ENCODE data around the gene DPYD.

DNA sequence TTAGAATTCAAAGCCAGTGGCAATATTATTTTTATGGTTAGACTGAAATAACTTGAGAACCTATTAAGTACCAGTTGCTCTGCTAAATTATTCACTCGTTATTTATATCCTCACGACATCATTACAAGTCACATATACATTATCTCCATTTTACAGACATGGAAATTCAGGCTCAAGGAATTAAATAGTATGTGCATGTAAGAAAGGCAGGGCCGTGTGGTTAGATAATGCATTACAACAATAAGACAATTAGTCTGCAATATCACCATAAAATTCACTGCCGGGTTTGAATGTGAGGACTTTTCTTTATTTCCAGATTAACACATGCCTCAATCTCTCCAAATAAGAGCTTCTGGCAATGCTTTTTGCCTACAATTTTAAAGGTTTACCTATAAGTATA lies 675.8 kb downstream of the DPYD start:
- TF ChIP-seq, protein P1, sequence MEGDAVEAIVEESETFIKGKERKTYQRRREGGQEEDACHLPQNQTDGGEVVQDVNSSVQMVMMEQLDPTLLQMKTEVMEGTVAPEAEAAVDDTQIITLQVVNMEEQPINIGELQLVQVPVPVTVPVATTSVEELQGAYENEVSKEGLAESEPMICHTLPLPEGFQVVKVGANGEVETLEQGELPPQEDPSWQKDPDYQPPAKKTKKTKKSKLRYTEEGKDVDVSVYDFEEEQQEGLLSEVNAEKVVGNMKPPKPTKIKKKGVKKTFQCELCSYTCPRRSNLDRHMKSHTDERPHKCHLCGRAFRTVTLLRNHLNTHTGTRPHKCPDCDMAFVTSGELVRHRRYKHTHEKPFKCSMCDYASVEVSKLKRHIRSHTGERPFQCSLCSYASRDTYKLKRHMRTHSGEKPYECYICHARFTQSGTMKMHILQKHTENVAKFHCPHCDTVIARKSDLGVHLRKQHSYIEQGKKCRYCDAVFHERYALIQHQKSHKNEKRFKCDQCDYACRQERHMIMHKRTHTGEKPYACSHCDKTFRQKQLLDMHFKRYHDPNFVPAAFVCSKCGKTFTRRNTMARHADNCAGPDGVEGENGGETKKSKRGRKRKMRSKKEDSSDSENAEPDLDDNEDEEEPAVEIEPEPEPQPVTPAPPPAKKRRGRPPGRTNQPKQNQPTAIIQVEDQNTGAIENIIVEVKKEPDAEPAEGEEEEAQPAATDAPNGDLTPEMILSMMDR (conservative IDR thresholded peaks at IDR 0.05; ENCODE audit: low read depth, low read length): no peak
- TF ChIP-seq EZH2phosphoT487 (IDR thresholded peaks at IDR 0.05; ENCODE audit: borderline replicate concordance, low read length): no peak

Data from PC-3 (cell line).